HG03342 (cell line): ENCODE measurements around the gene CPLX4.

Source experiments
- ATAC-seq: cut with Tn5 transposase; IDR thresholded peaks from one replicate; pipeline ENCODE4 v1.9.1; 2021; ENCODE audit warnings: mild to moderate bottlenecking, moderate library complexity; ENCODE audit not compliant: unreplicated experiment

CPLX4 gene

DNA sequence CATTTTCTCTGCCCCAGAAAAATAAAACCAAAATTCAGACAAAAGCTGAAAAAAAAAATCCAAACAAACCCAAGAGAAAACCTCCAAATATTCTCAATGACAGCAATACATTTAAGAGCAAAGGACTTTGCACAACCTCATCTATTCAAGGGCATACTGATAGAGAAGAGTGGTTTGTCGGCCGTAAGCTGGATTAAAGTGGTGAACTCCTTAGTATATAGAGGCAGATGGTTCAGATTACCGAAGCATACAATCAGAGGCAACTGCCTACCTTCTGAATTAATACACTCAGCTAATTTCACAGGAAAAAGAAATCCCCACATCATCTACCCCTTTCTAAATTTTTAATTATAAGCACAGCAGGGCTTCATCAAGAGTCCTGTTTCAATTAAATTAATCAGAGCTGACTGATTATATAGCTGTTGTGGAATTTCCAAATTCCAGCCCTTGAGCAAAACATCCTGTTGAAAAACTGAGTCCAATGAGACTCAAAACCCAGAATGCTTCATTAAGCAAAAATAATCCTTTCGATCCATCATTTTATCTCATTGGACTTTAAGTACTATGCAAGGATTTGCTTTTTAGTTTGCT is at the start of gene CPLX4:
Gene CPLX4, minus strand, starts transcription at position 190 of the 591 bp plus-strand sequence. Its CDS starts 187 bp downstream, at position 3.
- no peak for ATAC-seq

DNA sequence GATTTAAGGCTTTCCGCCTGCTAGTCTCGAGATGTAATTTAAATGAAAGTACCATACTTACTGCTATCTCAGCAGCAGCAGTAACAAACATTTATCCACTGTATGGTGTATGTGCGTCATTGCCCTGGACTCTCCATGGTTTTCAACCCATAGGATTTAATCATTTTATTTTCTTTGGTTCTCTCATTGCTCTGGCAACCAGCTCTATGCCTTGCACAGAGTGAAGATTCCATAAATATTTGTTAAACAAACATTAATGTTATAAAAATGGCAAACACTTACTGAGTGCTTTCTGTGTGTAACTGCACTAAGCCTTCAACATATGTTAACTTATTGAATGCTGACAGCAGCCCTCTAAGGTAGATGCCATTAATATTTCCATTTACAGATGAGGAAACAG is 41.9 kb upstream of the CPLX4 start:
- no peak for ATAC-seq

DNA sequence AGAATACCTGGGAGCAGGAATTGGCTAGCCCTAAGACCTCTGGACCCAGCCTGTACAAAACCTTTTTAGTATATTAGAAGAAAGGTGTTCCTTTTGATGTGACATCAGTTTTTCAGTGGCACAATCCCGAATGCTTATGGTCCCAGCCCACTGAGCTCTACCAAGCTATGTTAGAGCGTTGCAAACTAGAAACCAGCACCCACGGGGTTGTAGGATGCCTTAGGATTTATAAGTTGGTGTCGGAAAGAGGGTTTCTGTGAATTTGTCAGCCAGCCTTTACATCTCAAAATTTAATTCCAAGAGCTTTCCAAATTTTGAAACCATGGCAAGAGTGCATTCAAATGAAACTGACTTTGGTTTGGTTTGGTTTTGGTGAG is 41.1 kb upstream of the CPLX4 start:
- peak; percentile 11 for ATAC-seq

DNA sequence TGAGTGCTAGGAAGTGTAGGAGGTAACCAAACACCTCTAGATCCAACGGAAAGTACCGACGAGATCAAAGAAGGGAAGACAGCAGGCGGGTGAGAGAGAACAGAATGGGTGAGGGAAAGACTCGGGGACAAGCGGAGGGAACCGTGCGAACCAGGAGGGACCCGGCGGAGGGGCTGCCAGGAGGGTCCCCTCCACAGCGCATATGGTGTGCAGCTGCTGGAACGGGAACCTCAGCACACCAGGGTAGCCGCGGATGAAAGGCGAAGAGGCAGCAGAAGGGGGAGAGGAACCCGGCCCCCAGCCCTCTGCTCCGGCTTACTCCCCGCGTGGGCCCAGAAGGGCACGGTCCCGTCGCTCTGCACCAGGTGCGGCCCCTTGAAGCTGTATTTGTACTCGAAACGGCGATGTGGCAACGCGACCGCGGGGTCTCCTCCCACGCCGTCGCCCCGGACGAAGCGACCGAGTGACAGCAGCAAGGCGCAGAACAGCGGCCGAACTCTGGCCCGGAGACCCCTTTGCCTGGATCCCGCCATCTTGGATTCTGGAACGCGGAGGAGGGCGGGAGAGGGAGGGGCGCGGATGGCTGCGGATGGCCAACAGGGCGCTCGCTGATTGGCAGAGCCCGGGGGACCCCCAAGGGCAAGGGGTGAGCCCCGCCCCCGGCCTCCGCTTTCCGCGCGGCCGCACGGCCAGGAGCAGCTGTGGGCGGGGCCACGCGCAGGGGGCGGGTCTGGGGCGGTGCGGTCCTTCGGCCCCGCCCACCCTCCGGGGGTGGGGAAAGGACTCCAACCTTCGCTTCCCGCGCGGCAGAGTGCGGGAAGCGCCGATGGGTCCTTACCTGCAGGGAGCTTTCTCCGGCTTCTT is 40.5 kb upstream of the CPLX4 start, which contains the start of gene LMAN1:
Gene LMAN1, minus strand, starts transcription at position 554 of the 864 bp plus-strand sequence. Its CDS starts 21 bp downstream, at position 533.
- ATAC-seq = peak; percentile 94

DNA sequence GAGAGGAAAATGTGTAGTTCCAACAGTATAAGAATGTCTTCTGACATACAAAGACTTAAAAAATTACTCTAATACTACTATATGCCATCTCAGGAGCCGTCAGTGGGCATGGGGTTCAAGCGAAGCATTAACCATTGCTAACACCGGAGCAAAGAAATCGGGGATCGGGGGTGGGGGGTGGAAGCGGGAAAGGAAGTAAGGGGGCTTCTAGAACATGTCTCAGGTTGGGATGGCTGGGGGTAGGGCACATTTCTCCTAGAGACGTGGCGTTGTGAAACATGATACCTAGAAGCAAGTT is 39.9 kb upstream of the CPLX4 start:
- no peak for ATAC-seq

DNA sequence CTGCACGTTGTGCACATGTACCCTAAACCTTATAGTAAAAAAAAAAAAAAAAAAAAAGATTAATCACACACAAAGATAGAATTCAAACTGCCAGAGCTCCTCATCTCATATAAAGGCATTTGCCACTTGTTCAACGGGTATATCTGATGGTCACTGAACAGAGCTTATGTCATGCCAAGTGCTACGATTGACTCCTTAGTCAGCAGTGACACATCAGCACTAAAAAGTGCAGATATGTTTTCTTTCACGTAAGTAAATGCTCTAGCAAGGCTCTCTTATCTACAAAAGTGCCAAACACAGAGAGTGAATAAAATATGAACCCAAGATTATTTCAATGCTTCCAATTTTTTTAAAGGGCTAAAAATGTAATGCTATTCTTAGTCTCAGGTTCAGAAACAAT is 39.5 kb upstream of the CPLX4 start:
- ATAC-seq = no peak

DNA sequence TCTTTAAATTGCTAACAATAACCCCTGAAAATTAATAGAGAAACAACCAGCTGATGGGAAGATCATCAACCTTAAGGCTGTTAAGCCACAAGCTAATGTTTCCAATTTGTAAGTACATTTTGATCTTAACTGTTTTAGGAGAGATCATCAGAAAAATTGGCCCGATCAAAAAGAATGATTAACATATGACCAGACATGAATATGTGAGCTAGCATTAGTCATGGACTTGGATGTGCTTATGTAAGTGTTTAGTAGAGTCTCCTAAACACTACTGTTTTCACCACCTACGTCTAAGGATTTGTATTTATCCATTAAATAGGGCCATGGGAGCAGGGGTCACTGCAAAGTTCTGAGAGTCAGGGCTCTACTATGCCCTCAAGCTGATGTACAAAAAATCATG is 36.3 kb upstream of the CPLX4 start:
- ATAC-seq = no peak

- no peak for ATAC-seq
Measured at GRCh38 chr18:59353079-59353680, 34.7 kb upstream of the CPLX4 start.

DNA sequence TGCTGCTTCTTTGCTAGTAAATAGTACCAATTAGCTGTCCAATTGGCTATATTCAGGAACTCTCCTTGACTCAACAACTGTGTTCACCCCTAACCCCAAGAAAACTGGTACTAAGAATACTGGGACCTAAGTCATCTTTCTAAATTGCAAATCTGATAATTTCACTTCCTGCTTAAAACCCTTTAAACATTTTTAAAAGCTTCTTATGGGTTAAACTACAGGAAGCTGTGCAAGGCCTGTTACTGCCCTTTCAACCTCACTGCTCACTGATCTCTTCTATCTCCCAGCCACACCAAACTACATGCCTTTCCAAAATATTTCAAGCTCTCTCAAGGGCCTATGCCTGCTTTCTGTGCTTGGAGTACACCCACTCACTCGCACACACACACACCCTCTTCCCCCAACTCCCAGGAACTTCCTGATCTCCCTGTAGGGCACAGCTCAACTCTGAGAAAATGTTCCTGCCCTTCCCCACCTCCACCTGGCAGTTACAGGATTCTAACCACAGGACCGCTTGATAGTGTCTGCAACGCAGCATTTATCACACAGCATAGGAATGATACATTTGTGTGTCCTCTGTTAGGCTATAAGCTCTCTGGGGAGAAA is 33.9 kb upstream of the CPLX4 start:
- no peak for ATAC-seq

- no peak for ATAC-seq
Measured at GRCh38 chr18:59345556-59345955, 27.1 kb upstream of the CPLX4 start.

DNA sequence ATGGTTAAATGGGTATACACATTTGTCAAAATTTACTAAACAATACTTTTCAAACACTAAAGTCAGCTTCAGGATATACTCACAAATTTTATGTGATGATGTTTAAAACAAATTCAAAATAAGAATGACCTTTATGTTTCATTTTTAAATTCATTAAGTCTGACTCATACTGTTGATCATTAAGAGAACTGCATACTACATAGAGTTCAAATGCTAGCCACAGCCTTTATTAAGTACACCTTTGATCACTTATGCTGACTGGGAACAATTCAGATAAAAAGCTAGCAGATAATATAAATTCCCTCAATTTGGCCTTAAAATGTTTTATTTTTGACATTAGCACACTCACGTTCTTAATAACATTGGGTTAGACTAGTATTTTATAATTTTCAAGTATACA is 26.5 kb upstream of the CPLX4 start:
- no peak for ATAC-seq

GRCh38 chr18:59343926-59344325 is 25.5 kb upstream of the CPLX4 start:
- no peak for ATAC-seq

GRCh38 chr18:59340817-59341216 is 22.4 kb upstream of the CPLX4 start:
- no peak for ATAC-seq

- no peak for ATAC-seq
Measured at GRCh38 chr18:59340312-59340711, 21.9 kb upstream of the CPLX4 start.

- ATAC-seq = no peak
Measured at GRCh38 chr18:59332986-59333385, 14.5 kb upstream of the CPLX4 start.

- no peak for ATAC-seq
Measured at GRCh38 chr18:59328683-59329082, 10.2 kb upstream of the CPLX4 start.

DNA sequence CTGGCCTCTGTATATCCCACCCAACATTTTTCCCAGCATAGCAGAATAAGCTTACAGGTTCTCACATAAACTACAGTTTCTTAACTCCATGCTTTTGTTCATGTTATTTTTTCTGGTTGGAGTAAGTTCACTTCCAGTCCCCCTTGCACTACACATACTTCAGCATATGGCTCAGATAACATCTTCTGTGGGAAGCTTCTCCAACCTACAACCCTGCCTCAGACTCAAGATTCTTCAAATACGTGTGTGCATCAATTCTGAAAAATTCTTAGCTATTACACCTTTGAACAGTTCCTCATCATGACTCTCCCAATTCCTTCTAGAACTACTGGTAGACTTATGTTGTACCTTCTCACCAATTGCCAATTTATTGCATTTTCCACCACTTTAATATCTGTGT is 7.5 kb upstream of the CPLX4 start:
- ATAC-seq = no peak

DNA sequence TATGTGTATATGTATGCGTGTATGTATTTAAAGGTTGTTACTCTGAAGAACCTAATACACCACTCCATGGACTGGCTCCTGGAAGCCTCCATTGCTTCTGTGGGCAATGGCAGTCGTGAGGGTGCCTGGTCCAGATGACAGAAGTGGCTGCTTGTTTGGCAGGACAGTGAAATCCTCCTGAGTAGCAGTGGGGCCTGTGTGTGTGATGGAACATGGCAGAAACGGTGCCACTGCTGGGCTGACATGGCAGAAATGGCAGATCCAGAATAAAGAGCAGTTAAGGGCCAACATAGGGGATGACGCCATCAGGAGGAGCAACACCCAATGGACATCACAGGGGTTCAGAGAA is 6.1 kb upstream of the CPLX4 start:
- no peak for ATAC-seq

GRCh38 chr18:59323931-59324622 is 5.6 kb upstream of the CPLX4 start:
- ATAC-seq = no peak

DNA sequence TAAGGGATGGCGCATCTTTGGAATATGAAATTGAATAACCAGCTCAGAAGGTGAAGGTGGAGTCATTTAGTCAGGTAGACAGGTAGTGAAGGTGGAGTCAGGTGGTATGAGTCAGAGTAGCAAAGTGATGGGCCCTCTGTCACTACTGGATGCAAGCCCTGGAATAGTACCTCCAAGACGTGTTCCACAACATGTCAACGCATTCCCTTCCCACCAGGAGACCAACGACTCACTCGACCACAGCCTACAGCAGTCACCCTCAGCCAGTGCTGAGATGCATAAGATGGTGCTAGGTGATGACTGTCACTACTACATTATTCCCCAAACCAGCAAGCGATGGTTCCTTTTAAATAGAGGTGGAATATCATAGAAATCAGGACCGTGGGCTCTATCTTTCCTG is 6.8 kb downstream of the CPLX4 start:
- ATAC-seq = no peak

- no peak for ATAC-seq
Measured at GRCh38 chr18:59308938-59309260, 9.6 kb downstream of the CPLX4 start.
